Inflammatory macrophage treated with lipopolysaccharide for 4 hours (primary cell): ENCODE data around the gene CSHL1.
"Not testable (repeated sequence)": the region's sequence is repeated elsewhere in the genome, so short reads cannot be mapped to it uniquely, and the experiment has no call there.

Experiments
- DNase-seq: peaks from one replicate; pipeline ENCODE4 v3.0.0-alpha.2; 2020

The CSHL1 gene

GRCh38 chr17:63939884-63940283 lies 28.8 kb upstream of the CSHL1 start:
- no peak for DNase-seq

GRCh38 chr17:63939401-63939800 lies 28.3 kb upstream of the CSHL1 start:
- no peak for DNase-seq

GRCh38 chr17:63937920-63938319 lies 26.9 kb upstream of the CSHL1 start:
- no peak for DNase-seq

- DNase-seq = no peak
Observed at GRCh38 chr17:63937319-63937718, 26.3 kb upstream of the CSHL1 start.

- DNase-seq = no peak
Observed at GRCh38 chr17:63934183-63935112, 23.4 kb upstream of the CSHL1 start.

GRCh38 chr17:63933598-63933997 lies 22.5 kb upstream of the CSHL1 start:
- no peak for DNase-seq

GRCh38 chr17:63932721-63933120 lies 21.7 kb upstream of the CSHL1 start:
- no peak for DNase-seq

GRCh38 chr17:63931981-63932561 lies 21.0 kb upstream of the CSHL1 start, which contains the start of gene CD79B:
Gene CD79B (minus strand): TSS chr17:63932331. CDS start chr17:63932261, 70 bp downstream.
- DNase-seq = peak; percentile 25

- peak; percentile 64 for DNase-seq
Observed at GRCh38 chr17:63930951-63931575, 20.0 kb upstream of the CSHL1 start.

- DNase-seq = no peak
Observed at GRCh38 chr17:63929860-63930766, 19.1 kb upstream of the CSHL1 start.

GRCh38 chr17:63928966-63929695 lies 18.1 kb upstream of the CSHL1 start:
- no peak for DNase-seq

GRCh38 chr17:63928172-63928666 lies 17.2 kb upstream of the CSHL1 start:
- no peak for DNase-seq

GRCh38 chr17:63927464-63928171 lies 16.6 kb upstream of the CSHL1 start:
- DNase-seq = no peak

- DNase-seq = no peak
Observed at GRCh38 chr17:63926164-63926563, 15.1 kb upstream of the CSHL1 start.

GRCh38 chr17:63925615-63926014 lies 14.6 kb upstream of the CSHL1 start:
- DNase-seq = no peak

- DNase-seq = not testable (repeated sequence)
Observed at GRCh38 chr17:63922402-63922801, 11.3 kb upstream of the CSHL1 start.

GRCh38 chr17:63920779-63921178 lies 9.7 kb upstream of the CSHL1 start:
- not testable (repeated sequence) for DNase-seq

GRCh38 chr17:63920050-63920449 lies 9.0 kb upstream of the CSHL1 start:
- DNase-seq = not testable (repeated sequence)

- DNase-seq = peak; percentile 42
Observed at GRCh38 chr17:63919311-63919723, 8.3 kb upstream of the CSHL1 start.

- not testable (repeated sequence) for DNase-seq
Observed at GRCh38 chr17:63918789-63919305, 7.8 kb upstream of the CSHL1 start, which contains the start of gene GH1. Gene GH1 (minus strand): TSS chr17:63918839. CDS start chr17:63918776, 63 bp downstream.

- no peak for DNase-seq
Observed at GRCh38 chr17:63918305-63918704, 7.2 kb upstream of the CSHL1 start.
